Panc1 (cell line): ENCODE measurements around the gene ARTN. TPM values are rescaled to one million over a fixed set of nuclear protein-coding genes. Genes with fewer than 3 reads are reported as not detected.

Source experiments
- ATAC-seq: fragments of 200-7000 bp; cut with Tn5 transposase; 2 replicates; pipeline ENCODE4 v1.9.1; 2020; ENCODE audit warnings: mild to moderate bottlenecking, moderate library complexity
- BruUV-seq: library from RNA; stranded (reverse); fragments of 400-500 nt; replicated peaks from 2 replicates; lab custom pipeline; 2021; lab: Mats Ljungman, UMichigan
- CTCF ChIA-PET: fragments of 300-600 bp; sonication (Branson Sonifier 250); formaldehyde crosslinking; loops from one replicate; lab custom pipeline; 2022; ENCODE audit warnings: antibody characterized with exemption; lab: Charles Lee
- POLR2A ChIA-PET: fragments of 300-600 bp; sonication (Branson Sonifier 250); formaldehyde crosslinking; loops from one replicate; lab custom pipeline; 2022; ENCODE audit warnings: antibody characterized with exemption; lab: Charles Lee
- DNase-seq: peaks from one replicate; pipeline ENCODE4 v3.0.0-alpha.2; 2010; ENCODE audit warnings: low read depth, low spot score
- H3K27ac ChIP-seq: 2 replicates; pipeline ENCODE4 v1.5.1; 2011; ENCODE audit warnings: mild to moderate bottlenecking, low read length, inconsistent platforms
- H3K27me3 ChIP-seq: fragments of 200-500 bp; sonication (Bioruptor generic); 2 replicates; pipeline ENCODE4 v1.6.0; 2014; ENCODE audit warnings: low read length, inconsistent platforms; ENCODE audit not compliant: control insufficient read depth, insufficient read depth
- H3K36me3 ChIP-seq: fragments of 200-500 bp; sonication (Bioruptor generic); 2 replicates; pipeline ENCODE4 v1.5.1; 2014; ENCODE audit warnings: inconsistent platforms, mild to moderate bottlenecking, low read length, moderate library complexity; ENCODE audit not compliant: control insufficient read depth, insufficient read depth
- H3K4me1 ChIP-seq: 2 replicates; pipeline ENCODE4 v1.5.1; 2011; ENCODE audit warnings: inconsistent platforms, mild to moderate bottlenecking, low read length, moderate library complexity; ENCODE audit not compliant: control insufficient read depth, insufficient read depth
- H3K4me3 ChIP-seq, 2 experiments: 2 replicates each; pipeline ENCODE4 v1.5.1; 2011 to 2012; ENCODE audit warnings: low read depth in 2 of 2, low read length in 2 of 2, mild to moderate bottlenecking in 2 of 2, inconsistent platforms in 1 of 2, moderate library complexity in 1 of 2
- H3K9me3 ChIP-seq: fragments of 200-500 bp; sonication (Bioruptor generic); 2 replicates; pipeline ENCODE4 v1.5.1; 2014; ENCODE audit warnings: low read depth, mild to moderate bottlenecking, inconsistent platforms, low read length, moderate library complexity; ENCODE audit not compliant: control insufficient read depth, insufficient read depth
- POLR2AphosphoS5 ChIP-seq: IDR thresholded peaks from 2 replicates; pipeline ENCODE4 v1.6.1; 2012; ENCODE audit warnings: mild to moderate bottlenecking, low read depth, low read length, moderate library complexity
- SIN3A ChIP-seq: IDR thresholded peaks from 2 replicates; pipeline ENCODE4 v1.6.1; 2012; ENCODE audit warnings: low read depth, mild to moderate bottlenecking, low read length, moderate library complexity, borderline replicate concordance; ENCODE audit not compliant: insufficient read depth
- TCF7L2 ChIP-seq: IDR thresholded peaks from 2 replicates; pipeline ENCODE4 v1.6.1; 2011; ENCODE audit warnings: mild to moderate bottlenecking, low read depth, low read length, inconsistent platforms
- in situ Hi-C: cut with HindIII; loops from 2 replicates; pipeline ENCODE4 v1.10.0; 2016; ENCODE audit warnings: low sequenced_read_pairs, low pct_unique_long_range_greater_than_20kb
- intact Hi-C: fragments of 100-400 bp; cut with micrococcal nuclease; formaldehyde crosslinking; loops from one replicate; pipeline ENCODE4 v1.10.0; 2022; ENCODE audit not compliant: unreplicated experiment
- total RNA-seq: library from RNA; stranded (reverse); gene quantifications from one replicate; pipeline ENCODE4 v1.2.1, GENCODE V29; 2021; ENCODE audit not compliant: unreplicated experiment
- TF ChIP-seq, protein P1 (sequence below): fragments of 450-650 bp; IDR thresholded peaks from 2 replicates; pipeline ENCODE4 v1.5.1; 2017; ENCODE audit warnings: mild to moderate bottlenecking
- TF ChIP-seq, protein P2 (sequence below), 2 experiments: IDR thresholded peaks; 2 replicates each; pipeline ENCODE4 v1.6.1; 2011 to 2012; ENCODE audit warnings: low read depth in 2 of 2, control low read depth in 1 of 2, low read length in 1 of 2, mild to moderate bottlenecking in 1 of 2, moderate library complexity in 1 of 2; ENCODE audit not compliant: insufficient read depth in 1 of 2

ARTN gene
- total RNA-seq, 1 experiment from 2014 or later = 0.49 TPM

DNA sequence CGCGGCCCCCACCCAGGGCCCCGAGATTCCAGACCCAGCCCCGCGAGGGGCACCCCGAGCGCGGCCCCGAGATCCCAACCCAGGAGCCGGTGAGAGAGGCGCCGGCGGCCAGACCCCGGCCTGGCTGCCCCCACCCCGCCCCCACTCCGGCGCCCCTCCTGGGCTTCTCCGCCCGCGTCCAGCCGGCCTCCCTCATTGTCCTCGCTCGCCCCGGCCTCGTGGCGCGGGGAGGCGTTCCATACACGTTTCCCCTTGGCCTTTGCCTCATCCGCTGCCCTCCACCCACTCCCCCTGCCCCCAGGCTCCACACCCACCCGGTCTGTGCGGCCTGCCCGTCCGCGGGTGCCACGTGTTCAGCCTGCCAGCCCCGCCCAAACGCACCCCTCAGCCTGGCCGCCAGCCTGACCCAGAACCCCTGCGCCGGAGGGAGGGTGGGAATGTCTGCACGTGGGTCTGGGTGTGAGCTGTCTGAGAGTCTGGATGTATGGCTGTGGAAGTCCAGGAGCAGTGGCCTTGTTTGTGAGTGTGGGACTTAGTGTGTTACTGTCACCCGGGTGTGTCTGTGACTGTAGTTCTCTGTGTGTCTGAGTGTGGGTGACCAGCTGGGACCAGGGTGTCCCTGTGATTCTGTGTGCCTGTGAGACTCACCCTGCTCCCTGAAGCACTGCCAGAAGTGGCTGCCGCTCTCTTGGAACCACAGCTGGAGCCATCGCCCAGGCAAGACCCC, 46.1 kb downstream of the ARTN start:
- BruUV-seq = no TSS peak
- Histone ChIP-seq H3K4me3 (peak overlapping the region; percentile 63 to 75), H3K4me1 (peaks cover 35% of the 10 kb centered on the region), H3K36me3 (peaks cover 4% of the 10 kb centered on the region; the same call in 1 of the 2 replicates), H3K27ac (peak overlapping the region; percentile 89), H3K27me3 (no peaks in the 10 kb centered on the region), H3K9me3 (no peaks in the 10 kb centered on the region)
- ATAC-seq (peak; percentile 20; the same call in 1 of the 2 replicates), DNase-seq (no peak)
- TF ChIP-seq TCF7L2 = no peak
- TF ChIP-seq, protein P1, sequence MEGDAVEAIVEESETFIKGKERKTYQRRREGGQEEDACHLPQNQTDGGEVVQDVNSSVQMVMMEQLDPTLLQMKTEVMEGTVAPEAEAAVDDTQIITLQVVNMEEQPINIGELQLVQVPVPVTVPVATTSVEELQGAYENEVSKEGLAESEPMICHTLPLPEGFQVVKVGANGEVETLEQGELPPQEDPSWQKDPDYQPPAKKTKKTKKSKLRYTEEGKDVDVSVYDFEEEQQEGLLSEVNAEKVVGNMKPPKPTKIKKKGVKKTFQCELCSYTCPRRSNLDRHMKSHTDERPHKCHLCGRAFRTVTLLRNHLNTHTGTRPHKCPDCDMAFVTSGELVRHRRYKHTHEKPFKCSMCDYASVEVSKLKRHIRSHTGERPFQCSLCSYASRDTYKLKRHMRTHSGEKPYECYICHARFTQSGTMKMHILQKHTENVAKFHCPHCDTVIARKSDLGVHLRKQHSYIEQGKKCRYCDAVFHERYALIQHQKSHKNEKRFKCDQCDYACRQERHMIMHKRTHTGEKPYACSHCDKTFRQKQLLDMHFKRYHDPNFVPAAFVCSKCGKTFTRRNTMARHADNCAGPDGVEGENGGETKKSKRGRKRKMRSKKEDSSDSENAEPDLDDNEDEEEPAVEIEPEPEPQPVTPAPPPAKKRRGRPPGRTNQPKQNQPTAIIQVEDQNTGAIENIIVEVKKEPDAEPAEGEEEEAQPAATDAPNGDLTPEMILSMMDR = no peak
- TF ChIP-seq POLR2AphosphoS5 = no peak
- no peak for TF ChIP-seq SIN3A
- TF ChIP-seq, protein P2, sequence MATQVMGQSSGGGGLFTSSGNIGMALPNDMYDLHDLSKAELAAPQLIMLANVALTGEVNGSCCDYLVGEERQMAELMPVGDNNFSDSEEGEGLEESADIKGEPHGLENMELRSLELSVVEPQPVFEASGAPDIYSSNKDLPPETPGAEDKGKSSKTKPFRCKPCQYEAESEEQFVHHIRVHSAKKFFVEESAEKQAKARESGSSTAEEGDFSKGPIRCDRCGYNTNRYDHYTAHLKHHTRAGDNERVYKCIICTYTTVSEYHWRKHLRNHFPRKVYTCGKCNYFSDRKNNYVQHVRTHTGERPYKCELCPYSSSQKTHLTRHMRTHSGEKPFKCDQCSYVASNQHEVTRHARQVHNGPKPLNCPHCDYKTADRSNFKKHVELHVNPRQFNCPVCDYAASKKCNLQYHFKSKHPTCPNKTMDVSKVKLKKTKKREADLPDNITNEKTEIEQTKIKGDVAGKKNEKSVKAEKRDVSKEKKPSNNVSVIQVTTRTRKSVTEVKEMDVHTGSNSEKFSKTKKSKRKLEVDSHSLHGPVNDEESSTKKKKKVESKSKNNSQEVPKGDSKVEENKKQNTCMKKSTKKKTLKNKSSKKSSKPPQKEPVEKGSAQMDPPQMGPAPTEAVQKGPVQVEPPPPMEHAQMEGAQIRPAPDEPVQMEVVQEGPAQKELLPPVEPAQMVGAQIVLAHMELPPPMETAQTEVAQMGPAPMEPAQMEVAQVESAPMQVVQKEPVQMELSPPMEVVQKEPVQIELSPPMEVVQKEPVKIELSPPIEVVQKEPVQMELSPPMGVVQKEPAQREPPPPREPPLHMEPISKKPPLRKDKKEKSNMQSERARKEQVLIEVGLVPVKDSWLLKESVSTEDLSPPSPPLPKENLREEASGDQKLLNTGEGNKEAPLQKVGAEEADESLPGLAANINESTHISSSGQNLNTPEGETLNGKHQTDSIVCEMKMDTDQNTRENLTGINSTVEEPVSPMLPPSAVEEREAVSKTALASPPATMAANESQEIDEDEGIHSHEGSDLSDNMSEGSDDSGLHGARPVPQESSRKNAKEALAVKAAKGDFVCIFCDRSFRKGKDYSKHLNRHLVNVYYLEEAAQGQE (IDR thresholded peaks at IDR 0.05; ENCODE audit: insufficient read depth in 1 of 2, low read depth in 2 of 2, low read length in 1 of 2) = no peak
- intact Hi-C loops (no loop called here), in situ Hi-C loops (no loop called here)
- ChIA-PET POLR2A (no interaction called here), CTCF (no interaction called here)

- ATAC-seq = no peak
- Histone ChIP-seq H3K27me3 (no peaks in the 10 kb centered on the region), H3K36me3 (peaks cover 5% of the 10 kb centered on the region; the same call in 1 of the 2 replicates), H3K4me1 (peaks cover 35% of the 10 kb centered on the region), H3K9me3 (no peaks in the 10 kb centered on the region), H3K27ac (peak overlapping the region; percentile 89), H3K4me3 (peak overlapping the region; percentile 63 to 75)
- DNase-seq = no peak
- intact Hi-C loops (no loop called here), in situ Hi-C loops (no loop called here)
- CTCF ChIA-PET = no interaction called here
- POLR2A ChIA-PET = no interaction called here
- no peak for TF ChIP-seq SIN3A
- TF ChIP-seq, protein P1 = no peak
- no peak for TF ChIP-seq POLR2AphosphoS5
- TF ChIP-seq, protein P2 (IDR thresholded peaks at IDR 0.05; ENCODE audit: insufficient read depth in 1 of 2, low read depth in 2 of 2, low read length in 1 of 2) = no peak
- TF ChIP-seq TCF7L2 = no peak
- BruUV-seq = no TSS peak
Measured at GRCh38 chr1:43980255-43981134, 46.9 kb downstream of the ARTN start.
